Progenitor cell of endocrine pancreas (in vitro differentiated cells): Measurements from ENCODE around the gene BAG3. TPM values are rescaled to one million over a fixed set of nuclear protein-coding genes. Genes with fewer than 3 reads are reported as not detected.
"Not testable (repeated sequence)": the region's sequence is repeated elsewhere in the genome, so short reads cannot be mapped to it uniquely, and the experiment has no call there.

Experiments used
- DNase-seq: peaks from one replicate; pipeline ENCODE4 v3.0.0; 2021; ENCODE audit warnings: low spot score; ENCODE audit not compliant: unreplicated experiment
- H3K27ac Mint-ChIP-seq: 2 replicates; pipeline ENCODE4 v1.8.0; 2021; ENCODE audit warnings: mild to moderate bottlenecking, moderate library complexity, mixed read lengths
- H3K27me3 Mint-ChIP-seq: 2 replicates; pipeline ENCODE4 v1.8.0; 2021; ENCODE audit warnings: mixed read lengths
- H3K36me3 Mint-ChIP-seq: 2 replicates; pipeline ENCODE4 v1.8.0; 2022; ENCODE audit warnings: mixed read lengths; ENCODE audit not compliant: insufficient read depth
- H3K4me1 Mint-ChIP-seq: 2 replicates; pipeline ENCODE4 v1.8.0; 2021; ENCODE audit warnings: low read depth, mixed read lengths
- H3K4me3 Mint-ChIP-seq: 2 replicates; pipeline ENCODE4 v1.8.0; 2021; ENCODE audit warnings: low read depth, mild to moderate bottlenecking, moderate library complexity, mixed read lengths
- H3K9me3 Mint-ChIP-seq: 2 replicates; pipeline ENCODE4 v1.8.0; 2021; ENCODE audit warnings: low read depth, mixed read lengths
- CTCF ChIP-seq: fragments of 200-600 bp; sonication (generic); IDR thresholded peaks from one replicate; pipeline ENCODE4 v1.5.0; 2021; ENCODE audit warnings: antibody characterized with exemption, mild to moderate bottlenecking; ENCODE audit not compliant: unreplicated experiment
- total RNA-seq: library from RNA; stranded (reverse); gene quantifications from 2 replicates; pipeline ENCODE4 v1.2.1, GENCODE V29; 2021

The BAG3 gene
- total RNA-seq, 1 donor from 2014 or later = 19.2 TPM

- H3K4me3 Mint-ChIP-seq = no peak overlapping the region
- H3K36me3 Mint-ChIP-seq = peaks cover 8% of the 10 kb centered on the region
- TF ChIP-seq CTCF = no peak
- peaks cover 16% of the 10 kb centered on the region for H3K4me1 Mint-ChIP-seq
- H3K27me3 Mint-ChIP-seq = no peaks in the 10 kb centered on the region
- no peak overlapping the region for H3K27ac Mint-ChIP-seq
- H3K9me3 Mint-ChIP-seq = no peaks in the 10 kb centered on the region
- DNase-seq = no peak
Measured at GRCh38 chr10:119658274-119658673, 7.1 kb downstream of the BAG3 start.

GRCh38 chr10:119659951-119660350 lies 8.8 kb downstream of the BAG3 start:
- Mint-ChIP-seq H3K4me1 (peaks cover 7% of the 10 kb centered on the region), H3K36me3 (peaks cover 5% of the 10 kb centered on the region), H3K4me3 (no peak overlapping the region), H3K27ac (no peak overlapping the region), H3K9me3 (no peaks in the 10 kb centered on the region), H3K27me3 (no peaks in the 10 kb centered on the region)
- no peak for DNase-seq
- no peak for TF ChIP-seq CTCF

- H3K36me3 Mint-ChIP-seq, H3K9me3 Mint-ChIP-seq, H3K27ac Mint-ChIP-seq, H3K4me3 Mint-ChIP-seq, DNase-seq, H3K27me3 Mint-ChIP-seq: not testable (repeated sequence)
- peaks cover 11% of the 10 kb centered on the region for H3K4me1 Mint-ChIP-seq
Measured at GRCh38 chr10:119662076-119662605, 11.0 kb downstream of the BAG3 start.

- no peak for TF ChIP-seq CTCF
- Mint-ChIP-seq H3K9me3 (no peaks in the 10 kb centered on the region), H3K27ac (peak overlapping the region; percentile 30), H3K4me3 (no peak overlapping the region), H3K27me3 (no peaks in the 10 kb centered on the region), H3K36me3 (peaks cover 2% of the 10 kb centered on the region), H3K4me1 (peaks cover 23% of the 10 kb centered on the region)
- DNase-seq = no peak
Measured at GRCh38 chr10:119663866-119664698, 12.9 kb downstream of the BAG3 start.

GRCh38 chr10:119665901-119666708 lies 14.9 kb downstream of the BAG3 start:
- H3K9me3 Mint-ChIP-seq = no peaks in the 10 kb centered on the region
- peaks cover 2% of the 10 kb centered on the region for H3K36me3 Mint-ChIP-seq
- peaks cover 23% of the 10 kb centered on the region for H3K4me1 Mint-ChIP-seq
- H3K27me3 Mint-ChIP-seq = no peaks in the 10 kb centered on the region
- no peak overlapping the region for H3K27ac Mint-ChIP-seq
- no peak for DNase-seq
- H3K4me3 Mint-ChIP-seq = no peak overlapping the region
- no peak for TF ChIP-seq CTCF
